HS-5 (cell line): ENCODE measurements around the gene ST7.
"Not testable (repeated sequence)": the region's sequence is repeated elsewhere in the genome, so short reads cannot be mapped to it uniquely, and the experiment has no call there.

Experiments
- DNase-seq: peaks from one replicate; pipeline ENCODE4 v3.0.0-alpha.2; 2012; ENCODE audit warnings: low read depth

ST7 gene

DNA sequence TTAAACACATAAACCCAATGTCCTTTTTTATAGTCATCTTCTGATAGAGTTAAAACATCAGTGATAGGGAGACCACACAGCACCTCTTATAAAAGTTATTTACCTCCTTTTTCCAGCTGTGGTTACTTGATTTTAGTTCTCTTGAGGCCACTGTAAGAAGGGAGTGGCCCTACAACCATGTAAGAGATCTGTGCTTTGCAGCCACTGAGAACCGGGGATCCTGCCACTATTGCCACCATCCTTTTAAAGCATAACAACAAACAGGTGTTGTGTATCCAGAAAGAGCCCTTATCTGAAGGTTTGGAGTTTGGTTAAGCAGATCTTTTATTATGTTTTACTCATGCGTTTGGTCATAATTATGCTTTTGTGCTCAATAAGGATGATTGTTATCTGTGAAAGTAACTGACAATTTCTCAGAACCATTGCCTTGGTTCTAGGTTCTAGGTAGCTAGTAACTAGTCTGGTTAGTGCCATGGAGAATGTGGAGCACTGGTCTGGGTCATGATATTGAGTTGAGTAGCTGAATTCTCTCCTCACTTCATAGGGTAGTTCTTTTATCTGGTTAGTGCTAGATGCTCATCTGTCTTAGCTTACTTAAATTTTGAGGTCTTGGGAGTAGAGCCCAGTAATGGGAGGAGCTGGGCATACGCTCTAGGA is 56.5 kb downstream of the ST7 start:
- DNase-seq, result no peak

DNA sequence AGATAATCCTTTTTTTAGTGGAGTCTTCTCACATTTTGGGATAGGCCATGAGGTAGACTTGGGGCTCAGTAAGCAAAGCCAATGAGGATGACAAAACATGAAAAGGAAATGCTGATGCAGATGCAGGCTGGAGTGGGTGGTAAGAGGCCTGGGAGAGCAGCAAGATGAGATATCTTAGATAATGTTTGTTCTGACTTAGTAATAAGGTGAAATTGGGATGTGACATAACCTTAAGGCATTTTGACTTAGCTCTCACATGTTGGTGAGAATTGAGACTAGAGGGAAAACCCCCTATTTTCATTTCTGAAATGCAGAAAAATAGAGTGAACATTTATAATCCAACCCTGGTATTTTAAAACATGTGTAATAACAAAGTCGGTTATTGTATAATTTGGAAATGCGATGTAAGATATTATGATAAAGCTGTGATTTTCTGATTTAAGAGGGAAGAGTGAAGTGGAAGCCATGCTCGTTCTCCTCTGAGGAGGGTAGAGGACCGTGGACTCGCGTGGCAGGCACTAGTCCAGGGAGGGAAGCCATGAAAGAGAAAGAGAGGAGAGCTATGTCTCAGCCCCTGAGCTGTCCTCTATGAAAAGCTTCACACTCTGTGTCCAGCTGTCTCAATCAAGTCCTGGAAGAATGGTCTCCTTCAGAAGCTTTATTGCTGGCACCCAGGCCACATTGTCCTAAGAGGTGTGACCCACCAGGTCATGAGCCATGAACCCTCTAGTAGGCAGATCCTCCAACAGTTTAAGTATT is 57.3 kb downstream of the ST7 start:
- DNase-seq, result no peak

DNA sequence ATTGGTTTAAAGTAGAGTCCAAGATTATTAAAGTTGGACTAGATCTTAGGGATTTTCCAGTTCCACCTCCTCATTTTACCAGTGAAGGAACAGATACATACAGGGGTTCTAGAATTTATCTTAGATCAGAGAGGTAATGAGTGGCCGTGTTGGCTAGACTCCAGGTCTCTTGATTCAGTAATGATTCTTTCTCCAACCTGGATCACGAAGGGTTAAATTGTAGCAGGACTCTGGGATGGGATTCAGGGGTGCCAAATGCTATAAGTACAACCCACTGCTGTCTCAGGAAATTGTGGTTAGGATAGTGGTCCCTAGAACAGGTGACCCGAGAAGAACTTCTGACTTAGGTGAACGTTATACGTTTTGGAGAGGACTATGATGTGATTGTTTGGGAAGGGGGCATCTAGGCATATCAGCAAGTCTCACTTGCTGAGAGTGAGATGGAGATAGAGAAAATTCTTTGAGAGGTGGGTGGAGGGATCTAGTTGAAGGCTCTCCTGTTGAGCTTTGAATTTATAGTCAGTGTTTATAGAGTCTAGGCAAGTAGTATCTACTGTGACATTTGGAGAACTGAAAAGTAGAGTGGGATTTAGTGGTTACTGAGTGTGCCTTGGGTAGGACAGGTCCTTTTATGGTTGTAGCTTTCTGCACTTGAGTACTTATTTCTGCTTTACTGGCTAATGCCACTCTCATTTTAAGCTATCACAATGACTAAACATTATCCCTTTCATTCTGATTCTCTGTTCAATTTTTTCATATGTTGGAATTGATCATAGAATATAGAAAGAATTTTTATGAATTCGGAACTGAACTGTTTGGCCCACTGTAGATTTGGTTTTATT is 58.3 kb downstream of the ST7 start:
- no peak for DNase-seq

DNA sequence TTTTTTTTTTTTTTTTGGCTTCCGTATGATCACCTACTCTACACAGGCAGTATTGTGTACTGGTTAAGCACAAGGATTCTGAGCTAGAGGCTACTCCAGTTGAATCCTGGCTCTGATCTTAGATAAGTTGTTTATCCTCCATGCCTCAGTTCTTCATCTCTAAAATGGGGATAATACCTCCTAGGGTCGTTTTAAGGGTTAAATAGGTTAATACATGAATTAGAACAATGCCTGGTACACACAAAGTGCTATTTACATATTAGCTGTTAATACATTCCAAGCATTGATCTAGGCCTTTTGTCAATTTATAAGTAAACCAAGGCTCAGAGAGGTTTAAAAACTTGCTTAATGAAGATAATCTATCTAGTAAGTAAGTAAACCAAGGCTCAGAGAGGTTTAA is 59.0 kb downstream of the ST7 start:
- no peak for DNase-seq

- DNase-seq, result no peak
These were observed 59.4 kb downstream of the ST7 start for GRCh38 chr7:117012696-117013095.

- DNase-seq, result no peak
These were observed 60.9 kb downstream of the ST7 start for GRCh38 chr7:117014099-117014656.

DNA sequence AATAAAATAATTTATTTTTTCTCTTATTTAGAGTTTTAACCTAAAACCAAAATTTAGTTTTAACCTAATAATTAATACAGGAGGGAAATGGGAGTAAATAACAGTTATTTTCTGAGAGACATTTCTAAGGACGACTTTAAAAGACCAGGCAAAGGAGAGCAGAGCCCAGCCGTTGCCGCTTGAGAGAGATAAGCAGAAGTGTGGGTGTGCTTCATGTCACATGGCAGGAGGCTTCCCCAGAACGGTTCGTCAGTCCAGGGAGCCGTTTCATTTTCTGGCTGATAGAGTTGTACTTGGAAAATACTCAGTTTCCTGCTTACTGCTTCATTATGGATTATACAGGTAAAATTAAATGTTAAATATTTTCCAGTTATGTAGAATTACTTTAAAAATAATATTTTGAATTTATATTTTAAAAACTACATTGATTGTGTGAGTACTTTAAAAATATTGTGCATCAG is 61.4 kb downstream of the ST7 start:
- no peak for DNase-seq

DNA sequence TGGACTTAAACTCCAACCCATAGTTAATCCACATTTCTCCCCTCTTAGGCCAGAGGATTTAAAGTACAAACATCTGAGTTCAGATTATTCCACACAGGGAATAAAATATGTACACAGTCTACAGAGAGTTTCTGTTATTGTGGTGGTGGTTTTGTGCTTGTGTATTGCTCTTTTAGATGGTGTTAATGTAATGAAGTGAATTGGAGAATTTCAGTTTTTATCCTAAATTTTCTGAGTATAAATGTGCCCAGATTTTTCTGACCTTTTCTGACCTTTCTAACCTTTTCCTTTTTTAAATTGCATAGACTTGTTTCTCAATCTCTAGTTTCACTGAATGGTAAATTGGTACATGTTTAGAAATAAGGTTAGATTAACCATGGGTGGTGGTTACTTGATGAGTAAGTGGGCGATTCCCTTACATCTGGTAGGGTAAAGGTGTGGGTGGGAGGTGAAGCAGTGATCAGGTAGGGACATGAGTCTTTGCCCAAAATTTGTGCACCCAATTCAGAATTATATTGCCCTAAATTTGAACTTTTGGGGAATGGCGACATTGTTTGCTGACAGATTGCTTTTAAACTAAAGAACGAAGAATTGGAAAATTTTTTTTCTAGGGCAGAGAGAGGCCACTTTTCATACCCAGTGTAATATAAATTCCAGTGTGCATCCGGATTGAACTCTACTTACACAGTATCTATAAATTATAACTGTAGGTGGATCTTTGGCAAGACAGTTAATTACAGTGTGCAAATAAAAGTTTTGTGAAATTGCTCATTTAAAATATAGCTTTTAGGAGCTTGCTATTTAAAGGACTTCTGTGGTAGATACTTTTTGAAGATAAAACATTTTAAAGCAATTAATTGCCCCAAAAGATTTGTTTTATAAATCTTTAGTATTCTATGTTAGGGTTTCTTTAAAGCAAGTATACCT is 62.2 kb downstream of the ST7 start:
- no peak for DNase-seq

- no peak for DNase-seq
These were observed 63.7 kb downstream of the ST7 start for GRCh38 chr7:117017017-117017451.

DNA sequence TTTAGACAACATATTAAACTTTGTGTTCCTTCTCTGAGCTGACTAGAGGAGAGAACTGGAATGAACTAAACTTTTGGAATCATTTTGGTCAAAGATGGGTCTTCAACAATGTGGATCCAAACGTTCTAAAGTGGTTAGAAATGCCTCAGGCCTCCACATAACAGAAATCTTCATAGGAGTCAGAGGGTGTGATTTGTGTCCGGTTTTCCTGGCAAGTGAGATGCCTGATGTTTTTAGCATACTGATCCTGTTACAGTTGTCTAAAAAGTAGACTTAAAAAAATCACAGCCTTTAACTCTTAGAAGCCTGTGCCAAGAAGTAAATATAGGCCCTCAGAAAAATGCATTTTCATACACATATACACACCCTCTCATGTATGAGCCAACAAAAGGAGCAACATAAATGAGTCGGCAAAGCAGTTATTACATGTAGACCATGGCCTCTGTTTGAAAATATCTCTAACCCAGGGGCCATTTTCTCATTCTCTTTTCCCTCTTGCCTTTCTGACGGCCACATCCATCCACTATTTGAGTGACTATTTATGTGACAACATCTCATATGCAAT is 64.5 kb downstream of the ST7 start:
- no peak for DNase-seq

DNA sequence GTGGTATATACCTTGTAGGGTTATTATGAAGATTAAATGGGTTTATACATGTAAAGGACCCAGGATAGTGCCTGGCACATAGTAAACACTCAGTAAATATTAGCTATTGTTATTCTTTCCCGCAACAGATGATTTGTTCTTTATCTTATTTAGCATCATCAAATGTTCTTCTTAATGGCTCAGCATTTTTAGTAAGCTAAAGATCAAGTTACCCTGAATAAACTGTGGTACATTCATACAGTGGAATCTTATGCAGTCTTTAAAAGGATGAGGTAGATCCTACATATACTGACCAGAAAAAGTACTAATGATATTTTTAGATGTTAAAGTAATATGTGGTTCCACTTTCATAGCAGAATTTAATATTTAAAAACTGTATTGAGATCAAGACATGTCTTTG is 65.4 kb downstream of the ST7 start:
- no peak for DNase-seq

DNA sequence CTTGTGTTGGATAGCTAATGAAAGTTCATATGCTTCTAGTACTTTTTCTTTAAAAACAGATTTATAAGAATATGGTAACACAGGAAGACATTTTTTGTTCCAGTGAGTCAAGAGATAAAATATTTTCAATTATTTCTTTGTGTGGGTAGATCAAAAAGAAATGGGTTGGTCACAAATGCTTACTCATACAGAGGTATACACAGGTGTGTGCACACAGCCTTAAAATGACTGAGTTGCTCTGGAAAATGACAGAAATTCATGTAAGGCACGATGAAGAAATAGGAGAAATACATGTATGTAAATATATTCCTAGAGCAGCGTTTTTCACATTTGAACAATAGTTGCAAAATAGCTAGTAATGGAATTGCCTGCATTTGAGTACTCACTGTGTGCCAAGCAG is 66.0 kb downstream of the ST7 start:
- DNase-seq, result no peak

DNA sequence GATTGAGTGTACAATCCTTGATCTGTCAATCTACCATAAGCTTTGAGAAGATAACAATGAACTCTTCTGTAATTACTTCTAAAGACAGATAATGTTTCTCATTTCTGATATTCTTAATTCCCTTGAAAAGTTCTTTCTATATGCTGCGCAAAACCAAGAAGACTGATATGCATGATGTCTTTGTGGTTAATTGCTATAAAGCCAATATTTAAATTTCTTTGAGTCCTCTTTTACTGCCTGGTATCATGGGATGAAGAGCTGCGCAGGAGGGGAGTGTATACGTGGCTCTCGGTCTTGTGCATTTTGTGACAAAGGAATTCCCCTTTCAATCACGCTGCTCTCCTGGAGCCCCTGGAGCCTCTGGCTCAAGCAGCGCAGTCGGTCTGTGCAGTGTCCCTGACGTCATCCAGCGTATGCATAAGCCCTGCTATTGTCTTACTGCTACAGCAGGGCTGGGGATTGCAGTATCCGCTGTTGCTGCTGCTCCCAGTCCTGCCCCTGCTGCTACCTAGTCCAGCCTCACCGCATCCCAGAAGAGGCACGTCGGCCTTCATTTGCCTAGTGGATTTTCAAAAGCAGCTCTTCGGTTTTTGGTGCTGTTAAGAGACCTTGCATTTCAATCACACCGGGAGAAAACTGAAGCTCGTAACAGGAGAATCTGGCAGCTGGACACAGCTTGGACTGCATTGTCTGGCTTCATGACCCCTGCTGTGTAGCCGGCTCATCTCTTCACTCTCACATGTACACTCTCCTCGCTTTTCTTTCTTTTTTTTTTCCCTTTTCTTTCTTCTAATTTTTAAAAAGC is 66.7 kb downstream of the ST7 start:
- no peak for DNase-seq

DNA sequence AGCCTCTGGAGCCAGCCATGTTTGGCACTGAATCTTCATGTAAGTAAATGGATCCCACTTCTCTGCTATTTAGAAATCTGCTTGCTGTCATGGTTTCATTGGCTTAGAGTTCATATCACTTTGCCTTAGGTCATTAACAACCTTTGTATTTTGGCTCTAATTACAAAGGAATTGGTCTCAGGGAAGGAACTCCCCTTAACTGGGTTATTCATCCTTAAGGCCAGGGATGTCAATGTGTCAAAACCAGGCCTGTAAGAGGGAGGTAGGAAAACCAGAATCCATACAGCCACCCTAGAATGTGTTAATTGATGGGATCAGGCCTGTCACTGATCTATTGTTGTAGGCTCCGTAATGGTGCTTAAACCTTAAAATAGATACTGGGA is 67.3 kb downstream of the ST7 start:
- no peak for DNase-seq

- no peak for DNase-seq
These were observed 68.1 kb downstream of the ST7 start for GRCh38 chr7:117021366-117021765.

GRCh38 chr7:117021986-117022385 is 68.7 kb downstream of the ST7 start:
- no peak for DNase-seq

- DNase-seq, result no peak
These were observed 70.1 kb downstream of the ST7 start for GRCh38 chr7:117023325-117023854.

GRCh38 chr7:117024811-117025210 is 71.5 kb downstream of the ST7 start:
- DNase-seq, result no peak

- no peak for DNase-seq
These were observed 72.6 kb downstream of the ST7 start for GRCh38 chr7:117025891-117026290.

DNA sequence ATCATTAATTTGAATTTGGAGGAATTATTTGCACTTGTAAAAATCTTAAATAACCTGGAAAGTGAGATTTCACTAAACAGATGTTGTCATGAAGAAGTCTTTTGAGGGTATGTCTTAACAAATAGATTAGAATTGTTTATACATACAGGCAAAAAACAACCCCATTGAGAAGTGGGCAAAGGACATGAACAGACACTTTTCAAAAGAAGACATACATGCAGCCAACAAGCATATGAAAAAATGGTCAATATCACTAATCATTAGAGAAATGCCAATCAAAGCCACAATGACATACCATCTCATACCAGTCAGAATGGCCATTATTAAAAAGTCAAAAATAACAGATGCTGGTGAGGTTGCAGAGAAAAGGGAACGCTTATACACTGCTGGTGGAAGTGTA is 77.0 kb downstream of the ST7 start:
- not testable (repeated sequence) for DNase-seq
